ENCODE data around the gene MAST3.

- TF ChIP-seq MAX (IDR thresholded peaks at IDR 0.05; ENCODE audit: insufficient read depth, insufficient read length) = no peak
- TF ChIP-seq, protein P1, sequence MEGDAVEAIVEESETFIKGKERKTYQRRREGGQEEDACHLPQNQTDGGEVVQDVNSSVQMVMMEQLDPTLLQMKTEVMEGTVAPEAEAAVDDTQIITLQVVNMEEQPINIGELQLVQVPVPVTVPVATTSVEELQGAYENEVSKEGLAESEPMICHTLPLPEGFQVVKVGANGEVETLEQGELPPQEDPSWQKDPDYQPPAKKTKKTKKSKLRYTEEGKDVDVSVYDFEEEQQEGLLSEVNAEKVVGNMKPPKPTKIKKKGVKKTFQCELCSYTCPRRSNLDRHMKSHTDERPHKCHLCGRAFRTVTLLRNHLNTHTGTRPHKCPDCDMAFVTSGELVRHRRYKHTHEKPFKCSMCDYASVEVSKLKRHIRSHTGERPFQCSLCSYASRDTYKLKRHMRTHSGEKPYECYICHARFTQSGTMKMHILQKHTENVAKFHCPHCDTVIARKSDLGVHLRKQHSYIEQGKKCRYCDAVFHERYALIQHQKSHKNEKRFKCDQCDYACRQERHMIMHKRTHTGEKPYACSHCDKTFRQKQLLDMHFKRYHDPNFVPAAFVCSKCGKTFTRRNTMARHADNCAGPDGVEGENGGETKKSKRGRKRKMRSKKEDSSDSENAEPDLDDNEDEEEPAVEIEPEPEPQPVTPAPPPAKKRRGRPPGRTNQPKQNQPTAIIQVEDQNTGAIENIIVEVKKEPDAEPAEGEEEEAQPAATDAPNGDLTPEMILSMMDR (IDR thresholded peaks at IDR 0.05; ENCODE audit: extremely low read depth in 1 of 2, insufficient read depth in 1 of 2, low read depth in 1 of 2, low read length in 2 of 2) = no peak
- TF ChIP-seq POLR2A (IDR thresholded peaks at IDR 0.05; ENCODE audit: low read depth, low read length) = no peak
Measured at GRCh38 chr19:18119013-18119716, 21.6 kb downstream of the MAST3 start.

Measured in endothelial cell of umbilical vein (primary cell).